Uterus (tissue), 2 donors: ENCODE results near the gene IQCH.

Experiments
- POLR2A ChIP-seq, 2 donors: fragments of 450-650 bp; IDR thresholded peaks; one replicate each; pipeline ENCODE4 v1.6.1; 2016; ENCODE audit warnings: antibody characterized with exemption in 2 of 2, mild to moderate bottlenecking in 1 of 2, moderate library complexity in 1 of 2
- TF ChIP-seq, protein P1 (sequence below), 4 experiments: fragments of 200-600 bp in 2 of 4; fragments of 450-650 bp in 2 of 4; sonication (generic) in 2 of 4; IDR thresholded peaks; one replicate each; pipeline ENCODE4 v1.5.1; 2016 to 2019; ENCODE audit warnings: antibody characterized with exemption in 4 of 4, mild to moderate bottlenecking in 2 of 4, moderate library complexity in 1 of 4

DNA sequence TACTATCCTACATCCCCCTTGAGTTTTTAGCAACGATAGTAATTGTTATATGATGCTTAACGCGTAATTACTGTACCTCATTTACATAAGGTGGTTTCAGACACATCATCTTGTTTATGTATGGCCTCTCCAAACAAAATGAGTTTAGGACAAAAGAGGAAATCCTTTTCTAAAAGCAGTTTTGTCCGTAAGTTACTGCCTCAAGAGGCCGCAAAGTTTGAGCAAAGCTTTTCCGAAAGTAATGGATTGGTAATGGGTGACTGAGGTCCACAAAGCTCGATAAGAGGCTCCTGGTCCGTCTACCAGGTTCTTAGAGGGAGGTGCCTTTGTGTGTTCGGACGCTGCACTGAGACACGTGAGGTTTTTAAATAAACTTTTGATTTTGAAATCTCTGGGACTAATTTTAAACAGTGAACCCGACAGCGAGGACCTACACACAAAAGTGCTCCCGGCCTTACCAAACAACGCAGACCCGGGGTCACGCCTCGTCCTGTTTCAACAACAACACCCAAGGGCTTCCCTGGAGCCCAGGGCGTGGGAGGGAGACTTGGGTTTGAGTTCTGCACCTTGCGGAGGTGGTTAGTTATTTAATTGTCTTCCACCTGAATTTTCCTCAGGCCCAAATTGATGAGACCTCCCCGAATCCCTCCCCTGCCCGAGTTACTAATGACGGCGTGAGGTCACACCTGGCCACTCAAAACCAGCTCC lies 265.9 kb downstream of the IQCH start:
- no peak for TF ChIP-seq POLR2A (IDR thresholded peaks at IDR 0.05)
- TF ChIP-seq, protein P1, sequence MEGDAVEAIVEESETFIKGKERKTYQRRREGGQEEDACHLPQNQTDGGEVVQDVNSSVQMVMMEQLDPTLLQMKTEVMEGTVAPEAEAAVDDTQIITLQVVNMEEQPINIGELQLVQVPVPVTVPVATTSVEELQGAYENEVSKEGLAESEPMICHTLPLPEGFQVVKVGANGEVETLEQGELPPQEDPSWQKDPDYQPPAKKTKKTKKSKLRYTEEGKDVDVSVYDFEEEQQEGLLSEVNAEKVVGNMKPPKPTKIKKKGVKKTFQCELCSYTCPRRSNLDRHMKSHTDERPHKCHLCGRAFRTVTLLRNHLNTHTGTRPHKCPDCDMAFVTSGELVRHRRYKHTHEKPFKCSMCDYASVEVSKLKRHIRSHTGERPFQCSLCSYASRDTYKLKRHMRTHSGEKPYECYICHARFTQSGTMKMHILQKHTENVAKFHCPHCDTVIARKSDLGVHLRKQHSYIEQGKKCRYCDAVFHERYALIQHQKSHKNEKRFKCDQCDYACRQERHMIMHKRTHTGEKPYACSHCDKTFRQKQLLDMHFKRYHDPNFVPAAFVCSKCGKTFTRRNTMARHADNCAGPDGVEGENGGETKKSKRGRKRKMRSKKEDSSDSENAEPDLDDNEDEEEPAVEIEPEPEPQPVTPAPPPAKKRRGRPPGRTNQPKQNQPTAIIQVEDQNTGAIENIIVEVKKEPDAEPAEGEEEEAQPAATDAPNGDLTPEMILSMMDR (IDR thresholded peaks at IDR 0.05): no peak
